Gastrocnemius medialis (tissue), 4 donors: ENCODE measurements around the gene COL19A1. TPM values are rescaled to one million over a fixed set of nuclear protein-coding genes. Genes with fewer than 3 reads are reported as not detected.

Experiments used
- ATAC-seq, 2 donors: fragments of 150-250 bp; one replicate each; pipeline ENCODE4 v1.9.1; 2016
- DNase-seq, 2 donors: peaks; one replicate each; pipeline ENCODE4 v3.0.0-alpha.2; 2019
- H3K27ac ChIP-seq, 4 donors: fragments of 200-600 bp; sonication (generic); 1 replicate in 1 of 4; 2 replicates in 3 of 4; pipeline ENCODE4 v1.5.1; 2016 to 2018; ENCODE audit warnings: mild to moderate bottlenecking in 2 of 4, moderate library complexity in 1 of 4
- H3K27me3 ChIP-seq, 3 donors: fragments of 200-600 bp; sonication (generic) in 2 of 3; 1 replicate in 1 of 3; 2 replicates in 2 of 3; pipeline versions ENCODE4 v1.5.1 to v1.6.0; 2016 to 2019; ENCODE audit warnings: mild to moderate bottlenecking in 1 of 3, moderate library complexity in 1 of 3
- H3K36me3 ChIP-seq, 2 donors: fragments of 200-600 bp; sonication (generic) in 1 of 2; one replicate each; pipeline ENCODE4 v1.5.1; 2017 to 2018
- H3K4me1 ChIP-seq, 2 donors: fragments of 200-600 bp; sonication (generic) in 1 of 2; one replicate each; pipeline ENCODE4 v1.5.1; 2016 to 2017; ENCODE audit warnings: mild to moderate bottlenecking in 2 of 2
- H3K4me3 ChIP-seq, 4 donors: fragments of 200-600 bp; sonication (generic) in 3 of 4; 1 replicate in 1 of 4; 2 replicates in 3 of 4; pipeline ENCODE4 v1.5.1; 2016 to 2019; ENCODE audit warnings: mild to moderate bottlenecking in 2 of 4
- H3K9me3 ChIP-seq, 3 donors: fragments of 200-600 bp; sonication (generic) in 2 of 3; 1 replicate in 1 of 3; 2 replicates in 2 of 3; pipeline ENCODE4 v1.5.1; 2016 to 2019
- CTCF ChIP-seq, 5 experiments: fragments of 450-650 bp in 3 of 5; fragments of 200-600 bp in 2 of 5; sonication (generic) in 2 of 5; IDR thresholded peaks in 4 of 5; conservative IDR thresholded peaks in 1 of 5; 1 replicate in 4 of 5; 2 replicates in 1 of 5; pipeline ENCODE4 v1.5.1; 2016 to 2019; ENCODE audit warnings: antibody characterized with exemption in 5 of 5, mild to moderate bottlenecking in 3 of 5, moderate library complexity in 3 of 5
- POLR2A ChIP-seq, 2 donors: fragments of 450-650 bp; IDR thresholded peaks; one replicate each; pipeline ENCODE4 v1.6.1; 2017; ENCODE audit warnings: antibody characterized with exemption in 2 of 2, mild to moderate bottlenecking in 2 of 2, moderate library complexity in 2 of 2
- in situ Hi-C, 4 donors: fragments of 200-750 bp; cut with MboI; loops; one replicate each; pipeline versions ENCODE4 v1.15.0 to v1.8.0; 2017; ENCODE audit warnings: low sequenced_read_pairs in 4 of 4
- intact Hi-C: fragments of 100-400 bp; cut with DNase I; formaldehyde crosslinking; loops from one replicate; pipeline ENCODE4 v1.15.1; 2023; ENCODE audit warnings: low total_unique reads
- total RNA-seq, 4 donors: library from RNA; depleted of rRNA; stranded (reverse); fragments of >200 nt; gene quantifications; one replicate each; pipeline versions ENCODE4 v1.1.0 to v1.2.3, GENCODE V29; 2016

The COL19A1 gene
- total RNA-seq, 4 donors from 2014 or later = 0.05 to 0.65 (median 0.14) TPM

DNA sequence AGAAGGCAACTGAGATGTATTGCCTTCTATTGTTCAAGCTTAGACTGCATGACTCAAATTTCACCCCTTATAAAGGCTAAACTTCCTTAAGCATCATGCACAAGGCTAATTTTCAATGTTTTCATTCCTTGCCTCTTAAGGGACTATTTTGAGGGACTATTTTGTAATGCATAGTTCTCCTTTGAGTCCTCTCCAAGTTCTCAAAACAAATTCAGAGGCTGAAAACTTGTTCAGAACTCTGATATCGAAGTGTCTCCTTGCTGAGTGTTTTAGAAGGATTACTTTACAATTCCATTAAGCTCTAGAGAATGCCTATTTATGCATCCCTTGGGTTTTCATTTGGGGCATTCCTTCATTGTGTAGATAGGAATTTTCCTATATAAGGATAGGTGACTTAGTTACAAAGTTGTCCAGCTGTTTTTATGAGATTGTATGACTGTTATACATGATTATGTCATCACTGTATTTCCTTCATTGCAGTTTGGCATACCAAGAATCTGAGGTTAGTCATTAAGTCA lies 41.7 kb downstream of the COL19A1 start:
- intact Hi-C loops = no loop called here
- H3K27ac ChIP-seq = no peak overlapping the region
- ATAC-seq (no peak), DNase-seq (no peak)
- TF ChIP-seq POLR2A (IDR thresholded peaks at IDR 0.05) = no peak
- H3K27me3 ChIP-seq = no peaks in the 10 kb centered on the region
- H3K9me3 ChIP-seq = no peaks in the 10 kb centered on the region
- no peaks in the 10 kb centered on the region for H3K4me1 ChIP-seq
- no peak overlapping the region for H3K4me3 ChIP-seq
- in situ Hi-C loops = no loop called here
- H3K36me3 ChIP-seq = no peaks in the 10 kb centered on the region

DNA sequence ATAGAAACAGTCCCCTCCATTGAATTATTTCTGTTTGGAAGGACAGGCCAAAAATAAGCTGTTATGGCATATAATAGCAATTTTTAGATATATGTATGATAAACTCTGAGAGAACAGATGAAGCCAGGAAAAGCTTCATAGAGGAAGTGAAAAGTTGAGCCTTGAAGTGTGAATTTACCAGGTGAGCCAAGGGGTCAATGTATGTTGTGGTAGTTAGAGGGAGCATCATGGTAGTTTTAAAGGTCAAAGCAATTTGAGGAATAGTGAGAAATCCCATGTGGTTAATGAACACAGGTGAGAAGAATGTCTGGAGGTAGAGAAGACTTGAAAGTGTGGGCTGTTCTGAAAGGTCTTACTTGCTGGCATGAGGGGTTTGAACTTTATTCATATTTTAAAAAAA lies 47.0 kb downstream of the COL19A1 start:
- TF ChIP-seq POLR2A (IDR thresholded peaks at IDR 0.05) (no peak), CTCF (IDR thresholded peaks at IDR 0.05 in 4 of 5, conservative IDR thresholded peaks at IDR 0.05 in 1 of 5) (no peak)
- H3K36me3 ChIP-seq = no peaks in the 10 kb centered on the region
- in situ Hi-C loops = no loop called here
- intact Hi-C loops = no loop called here
- H3K27me3 ChIP-seq = no peaks in the 10 kb centered on the region
- no peak overlapping the region for H3K4me3 ChIP-seq
- peaks cover 5% of the 10 kb centered on the region in 2 donors for H3K4me1 ChIP-seq
- DNase-seq = no peak
- ATAC-seq = no peak
- H3K9me3 ChIP-seq = no peaks in the 10 kb centered on the region
- no peak overlapping the region for H3K27ac ChIP-seq

- no peak overlapping the region for H3K4me3 ChIP-seq
- H3K9me3 ChIP-seq = no peaks in the 10 kb centered on the region
- in situ Hi-C loops = no loop called here
- no peaks in the 10 kb centered on the region for H3K27me3 ChIP-seq
- H3K36me3 ChIP-seq = no peaks in the 10 kb centered on the region
- DNase-seq (no peak), ATAC-seq (peak; percentile 71 to 74)
- no peak overlapping the region for H3K27ac ChIP-seq
- peaks cover 5% of the 10 kb centered on the region in 2 donors for H3K4me1 ChIP-seq
- TF ChIP-seq CTCF (IDR thresholded peaks at IDR 0.05 in 4 of 5, conservative IDR thresholded peaks at IDR 0.05 in 1 of 5) (no peak), POLR2A (IDR thresholded peaks at IDR 0.05) (no peak)
- intact Hi-C loops = no loop called here
Observed at GRCh38 chr6:69914015-69914485, 47.7 kb downstream of the COL19A1 start.

- no peak overlapping the region for H3K4me3 ChIP-seq
- H3K4me1 ChIP-seq = peaks cover 5% of the 10 kb centered on the region in 2 donors
- DNase-seq = no peak
- H3K27ac ChIP-seq = no peak overlapping the region
- intact Hi-C loops = no loop called here
- ATAC-seq = no peak
- H3K27me3 ChIP-seq = no peaks in the 10 kb centered on the region
- in situ Hi-C loops = no loop called here
- no peaks in the 10 kb centered on the region for H3K9me3 ChIP-seq
- no peak for TF ChIP-seq POLR2A (IDR thresholded peaks at IDR 0.05)
- TF ChIP-seq CTCF (IDR thresholded peaks at IDR 0.05 in 4 of 5, conservative IDR thresholded peaks at IDR 0.05 in 1 of 5) = no peak
- no peaks in the 10 kb centered on the region for H3K36me3 ChIP-seq
Observed at GRCh38 chr6:69915346-69915745, 49.0 kb downstream of the COL19A1 start.

DNA sequence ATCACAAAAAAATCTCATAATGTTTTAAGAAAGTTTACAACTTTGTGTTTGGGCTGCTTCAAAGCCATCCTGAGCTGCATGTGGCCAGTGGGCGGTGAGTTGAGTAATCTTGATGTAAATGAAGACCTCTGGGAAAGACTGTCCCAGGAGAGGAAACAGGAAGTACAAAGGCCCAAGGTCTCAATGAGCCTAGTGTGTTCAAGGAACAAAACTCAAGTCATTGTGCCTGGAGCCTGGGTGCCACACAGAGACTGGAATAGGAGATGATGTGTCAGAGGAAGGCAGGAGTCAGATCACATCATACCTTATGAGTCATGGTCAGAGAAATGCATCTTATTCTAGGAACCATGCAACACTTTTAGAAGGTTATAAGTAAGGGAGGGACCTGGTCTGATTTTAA lies 51.5 kb downstream of the COL19A1 start:
- H3K9me3 ChIP-seq = no peaks in the 10 kb centered on the region
- DNase-seq = peak in 1 of 2 donors; percentile 23
- peaks cover 5% of the 10 kb centered on the region in 2 donors for H3K4me1 ChIP-seq
- TF ChIP-seq POLR2A (IDR thresholded peaks at IDR 0.05) (no peak), CTCF (IDR thresholded peaks at IDR 0.05 in 4 of 5, conservative IDR thresholded peaks at IDR 0.05 in 1 of 5) (no peak)
- no peaks in the 10 kb centered on the region for H3K27me3 ChIP-seq
- intact Hi-C loops (no loop called here), in situ Hi-C loops (no loop called here)
- H3K4me3 ChIP-seq = no peak overlapping the region
- H3K36me3 ChIP-seq = no peaks in the 10 kb centered on the region
- ATAC-seq = peak; percentile 44 to 80
- H3K27ac ChIP-seq = peak overlapping the region in 1 of 4 donors; percentile 41
